HEK293T (cell line): ENCODE results near the gene ALDH7A1.

ENCODE experiments used
- CTCF ChIA-PET: fragments of 350-600 bp; formaldehyde crosslinking; extraction: SDS; loops from one replicate; lab custom pipeline; 2021; ENCODE audit warnings: antibody characterized with exemption, inconsistent platforms; lab: Yijun Ruan, JAX
- POLR2A ChIA-PET: fragments of 350-600 bp; formaldehyde crosslinking; extraction: SDS; loops from one replicate; lab custom pipeline; 2020; ENCODE audit warnings: antibody characterized with exemption, inconsistent platforms; lab: Yijun Ruan, JAX
- DNase-seq: peaks from one replicate; pipeline ENCODE4 v3.0.0; 2012; ENCODE audit warnings: mixed read lengths; ENCODE audit errors: extremely low spot score
- ARNT ChIP-seq: fragments of 450-650 bp; IDR thresholded peaks from 2 replicates; pipeline ENCODE4 v1.6.1; 2017; ENCODE audit warnings: mild to moderate bottlenecking
- BHLHE40 ChIP-seq: fragments of 450-650 bp; IDR thresholded peaks from 2 replicates; pipeline ENCODE4 v1.6.1; 2016; ENCODE audit warnings: mild to moderate bottlenecking, moderate library complexity, borderline replicate concordance
- CTBP1 ChIP-seq: fragments of 450-650 bp; IDR thresholded peaks from 2 replicates; pipeline ENCODE4 v1.6.1; 2016; ENCODE audit warnings: borderline replicate concordance
- ELF4 ChIP-seq: fragments of 450-650 bp; IDR thresholded peaks from 2 replicates; pipeline ENCODE4 v1.6.1; 2017; ENCODE audit warnings: antibody characterized with exemption
- FOXA1 ChIP-seq: fragments of 450-650 bp; IDR thresholded peaks from 2 replicates; pipeline ENCODE4 v1.6.1; 2016; ENCODE audit warnings: mild to moderate bottlenecking
- FOXK2 ChIP-seq: fragments of 450-650 bp; IDR thresholded peaks from 2 replicates; pipeline ENCODE4 v1.6.1; 2016; ENCODE audit warnings: mild to moderate bottlenecking
- FOXM1 ChIP-seq: fragments of 450-650 bp; IDR thresholded peaks from 2 replicates; pipeline ENCODE4 v1.6.1; 2017; ENCODE audit warnings: mild to moderate bottlenecking, borderline replicate concordance
- HDGF ChIP-seq: fragments of 450-650 bp; IDR thresholded peaks from 2 replicates; pipeline ENCODE4 v1.6.1; 2017; ENCODE audit warnings: antibody characterized with exemption, borderline replicate concordance
- L3MBTL2 ChIP-seq: fragments of 450-650 bp; conservative IDR thresholded peaks from 2 replicates; pipeline ENCODE4 v1.6.1; 2016; ENCODE audit warnings: mild to moderate bottlenecking
- LEF1 ChIP-seq: fragments of 450-650 bp; IDR thresholded peaks from 2 replicates; pipeline ENCODE4 v1.6.1; 2017; ENCODE audit warnings: mild to moderate bottlenecking, borderline replicate concordance
- NFRKB ChIP-seq: fragments of 450-650 bp; IDR thresholded peaks from 2 replicates; pipeline ENCODE4 v1.6.1; 2016; ENCODE audit warnings: mild to moderate bottlenecking, moderate library complexity
- PKNOX1 ChIP-seq: fragments of 450-650 bp; IDR thresholded peaks from 2 replicates; pipeline ENCODE4 v1.6.1; 2016
- SP1 ChIP-seq: fragments of 450-650 bp; IDR thresholded peaks from 2 replicates; pipeline ENCODE4 v1.6.1; 2017
- SUZ12 ChIP-seq: fragments of 450-650 bp; IDR thresholded peaks from 2 replicates; pipeline ENCODE4 v1.6.1; 2016; ENCODE audit warnings: mild to moderate bottlenecking
- TARDBP ChIP-seq: fragments of 450-650 bp; IDR thresholded peaks from 2 replicates; pipeline ENCODE4 v1.6.1; 2016
- ZNF384 ChIP-seq: fragments of 450-650 bp; IDR thresholded peaks from 2 replicates; pipeline ENCODE4 v1.6.1; 2016

ALDH7A1 gene

GRCh38 chr5:126544087-126544740 lies 50.8 kb downstream of the ALDH7A1 start:
- ChIA-PET CTCF (interaction anchor here (1.0 to 2.1 kb wide), 3 partner anchors 13 to 206 kb away, joined by 3 to 7 read pairs (median 6); partner anchors contain the start of gene ALDH7A1), POLR2A (interaction anchor here (1.4 kb wide), 1 partner anchor 51 kb away, joined by 6 read pairs; the partner anchor contains the start of gene ALDH7A1)

GRCh38 chr5:126543660-126544059 lies 51.4 kb downstream of the ALDH7A1 start:
- ChIA-PET CTCF (interaction anchor here (0.6 to 2.1 kb wide), 6 partner anchors 13 to 205 kb away, joined by 3 to 7 read pairs (median 4); partner anchors contain the start of gene ALDH7A1), POLR2A (interaction anchor here (1.4 kb wide), 1 partner anchor 51 kb away, joined by 6 read pairs; the partner anchor contains the start of gene ALDH7A1)
- TF ChIP-seq ARNT (no peak), BHLHE40 (no peak)
- no peak for DNase-seq

More at GRCh38 chr5:126544087-126544740, 50.8 kb downstream of the ALDH7A1 start:
- peak; percentile 61 for DNase-seq
- TF ChIP-seq CTBP1 (no peak), SP1 (no peak), HDGF (no peak), LEF1 (no peak)

- TF ChIP-seq ELF4 = no peak
- no peak for TF ChIP-seq SP1
- CTCF ChIA-PET = interaction anchor here (0.7 to 2.1 kb wide), 5 partner anchors 12 to 187 kb away, joined by 3 to 7 read pairs (median 6); partner anchors contain the start of gene ALDH7A1
Observed at GRCh38 chr5:126543009-126543408, 52.0 kb downstream of the ALDH7A1 start.

GRCh38 chr5:126542441-126542840 lies 52.6 kb downstream of the ALDH7A1 start:
- ChIA-PET POLR2A (no interaction called here), CTCF (interaction anchor here (0.7 to 2.1 kb wide), 3 partner anchors 12 to 18 kb away, joined by 5 to 7 read pairs (median 5); no protein-coding TSS in a partner anchor)
- no peak for TF ChIP-seq SUZ12
- no peak for TF ChIP-seq PKNOX1
- no peak for TF ChIP-seq BHLHE40
- TF ChIP-seq CTBP1 = no peak
- no peak for TF ChIP-seq ZNF384
- TF ChIP-seq FOXA1 = no peak
- no peak for TF ChIP-seq HDGF
- no peak for TF ChIP-seq NFRKB
- no peak for TF ChIP-seq LEF1
- TF ChIP-seq ARNT = no peak
- TF ChIP-seq SP1 = no peak
- no peak for TF ChIP-seq L3MBTL2
- TF ChIP-seq ELF4 = no peak
- DNase-seq = no peak

More at GRCh38 chr5:126543009-126543408, 52.0 kb downstream of the ALDH7A1 start:
- no peak for DNase-seq
- POLR2A ChIA-PET = interaction anchor here (1.4 kb wide), 1 partner anchor 52 kb away, joined by 6 read pairs; the partner anchor contains the start of gene ALDH7A1

GRCh38 chr5:126540631-126541030 lies 54.4 kb downstream of the ALDH7A1 start:
- ChIA-PET POLR2A (no interaction called here), CTCF (interaction anchor here (0.5 to 2.1 kb wide), 4 partner anchors 8 to 227 kb away, joined by 3 to 8 read pairs (median 5); no protein-coding TSS in a partner anchor)
- DNase-seq = no peak
- TF ChIP-seq ZNF384 (no peak), LEF1 (no peak), TARDBP (no peak), NFRKB (no peak), BHLHE40 (no peak), SP1 (no peak), CTBP1 (no peak), ARNT (no peak), FOXK2 (no peak), FOXM1 (no peak), PKNOX1 (no peak), ELF4 (no peak), HDGF (no peak), FOXA1 (no peak), SUZ12 (no peak), L3MBTL2 (no peak)

- POLR2A ChIA-PET = no interaction called here
- TF ChIP-seq LEF1 (no peak), NFRKB (no peak), TARDBP (no peak), ARNT (no peak), PKNOX1 (no peak), FOXA1 (no peak), BHLHE40 (no peak), HDGF (no peak), FOXK2 (no peak), ZNF384 (no peak), L3MBTL2 (no peak), SUZ12 (no peak)
Observed at GRCh38 chr5:126538579-126538978, 56.4 kb downstream of the ALDH7A1 start.

More at GRCh38 chr5:126538579-126538978, 56.4 kb downstream of the ALDH7A1 start:
- CTCF ChIA-PET = interaction anchor here (0.6 to 1.8 kb wide), 6 partner anchors 12 to 703 kb away, joined by 3 to 6 read pairs (median 4); no protein-coding TSS in a partner anchor
- DNase-seq = no peak
